Activated T-cell treated with anti-CD3 and anti-CD28 coated beads, Interleukin-2, amount 50 U/mL, for 24 hours (primary cell): ENCODE results near the gene ATP1A4.

Experiments used
- DNase-seq: peaks from one replicate; pipeline ENCODE4 v3.0.0-alpha.2; 2020
- H3K27ac Mint-ChIP-seq: 2 replicates; pipeline ENCODE4 v1.8.0; 2020; ENCODE audit warnings: mild to moderate bottlenecking, mixed read lengths
- H3K27me3 Mint-ChIP-seq: 2 replicates; pipeline ENCODE4 v1.8.0; 2020; ENCODE audit warnings: mixed read lengths
- H3K36me3 Mint-ChIP-seq: 2 replicates; pipeline ENCODE4 v1.8.0; 2020; ENCODE audit warnings: low read depth, mixed read lengths
- H3K4me1 Mint-ChIP-seq: 2 replicates; pipeline ENCODE4 v1.8.0; 2020; ENCODE audit warnings: low read depth, mixed read lengths
- H3K4me3 Mint-ChIP-seq: 2 replicates; pipeline ENCODE4 v1.8.0; 2020; ENCODE audit warnings: mild to moderate bottlenecking, moderate library complexity, mixed read lengths
- H3K9me3 Mint-ChIP-seq: 2 replicates; pipeline ENCODE4 v1.8.0; 2020; ENCODE audit warnings: mixed read lengths

ATP1A4 gene

DNA sequence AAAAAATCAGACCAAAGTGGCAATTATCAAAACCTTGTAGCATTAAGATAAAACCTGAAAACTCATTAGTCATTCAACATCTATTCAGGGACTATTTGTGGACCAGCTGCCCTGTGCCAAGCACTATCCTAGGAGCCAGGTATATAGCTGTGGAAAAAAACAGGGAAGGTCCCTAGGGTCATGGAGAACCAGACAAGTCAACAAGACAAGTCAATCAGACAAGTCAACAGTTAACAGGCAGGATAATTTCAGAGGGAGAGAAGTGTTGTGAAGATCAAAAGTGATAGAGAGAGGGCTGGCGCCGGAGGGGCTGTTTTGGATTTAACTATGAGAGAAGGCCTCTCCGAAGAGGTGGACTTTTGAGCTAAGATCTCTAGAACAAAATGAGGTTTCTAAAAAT is 3.3 kb upstream of the ATP1A4 start:
- H3K36me3 Mint-ChIP-seq = no peaks in the 10 kb centered on the region
- no peak overlapping the region for H3K27ac Mint-ChIP-seq
- no peak overlapping the region for H3K4me3 Mint-ChIP-seq
- no peaks in the 10 kb centered on the region for H3K27me3 Mint-ChIP-seq
- H3K4me1 Mint-ChIP-seq = no peaks in the 10 kb centered on the region
- H3K9me3 Mint-ChIP-seq = no peaks in the 10 kb centered on the region
- no peak for DNase-seq

DNA sequence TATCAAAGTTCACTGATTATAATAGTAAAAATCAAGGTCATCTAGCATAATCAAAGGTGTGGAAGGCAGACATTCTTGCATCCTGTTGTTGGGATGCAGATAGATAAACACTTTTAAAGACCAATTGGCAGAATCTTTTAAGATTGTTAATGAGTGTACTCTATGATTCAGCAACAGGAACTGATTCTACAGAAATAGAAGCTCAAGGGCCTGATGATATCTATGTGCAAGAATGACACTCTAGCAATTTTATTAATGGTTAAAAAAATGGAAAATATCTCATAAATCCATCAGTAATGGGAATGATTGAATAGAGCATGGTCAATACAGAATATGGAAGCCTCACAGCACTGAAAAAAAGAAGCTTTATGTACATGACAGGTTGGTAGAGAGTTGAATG is 2.2 kb upstream of the ATP1A4 start:
- no peaks in the 10 kb centered on the region for H3K27me3 Mint-ChIP-seq
- no peaks in the 10 kb centered on the region for H3K4me1 Mint-ChIP-seq
- no peaks in the 10 kb centered on the region for H3K36me3 Mint-ChIP-seq

DNA sequence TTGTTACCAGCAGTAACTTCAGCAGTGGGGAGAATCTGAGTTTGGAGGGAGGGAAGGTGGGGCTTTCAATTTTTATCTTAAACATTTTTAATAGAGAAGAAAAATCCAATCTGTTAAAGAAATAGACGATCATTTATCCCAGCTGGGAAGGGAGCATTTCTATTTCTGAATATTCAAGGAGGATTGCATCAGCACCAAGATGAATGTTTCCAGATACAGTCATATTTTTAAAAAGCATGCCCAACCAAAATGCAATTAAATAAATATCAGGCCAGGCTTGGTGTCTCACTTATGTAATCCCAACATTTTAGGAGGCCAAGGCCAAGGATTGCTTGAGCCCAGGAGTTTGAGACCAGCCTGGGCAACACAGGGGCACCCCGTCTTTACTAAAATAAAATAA is 1.7 kb upstream of the ATP1A4 start:
- Mint-ChIP-seq H3K9me3 (no peaks in the 10 kb centered on the region), H3K27me3 (no peaks in the 10 kb centered on the region), H3K27ac (no peak overlapping the region), H3K4me1 (no peaks in the 10 kb centered on the region), H3K4me3 (no peak overlapping the region), H3K36me3 (no peaks in the 10 kb centered on the region)
- no peak for DNase-seq

More for the DNA sequence above, 2.2 kb upstream of the ATP1A4 start:
- Mint-ChIP-seq H3K27ac (no peak overlapping the region), H3K9me3 (no peaks in the 10 kb centered on the region), H3K4me3 (no peak overlapping the region)
- DNase-seq = no peak

DNA sequence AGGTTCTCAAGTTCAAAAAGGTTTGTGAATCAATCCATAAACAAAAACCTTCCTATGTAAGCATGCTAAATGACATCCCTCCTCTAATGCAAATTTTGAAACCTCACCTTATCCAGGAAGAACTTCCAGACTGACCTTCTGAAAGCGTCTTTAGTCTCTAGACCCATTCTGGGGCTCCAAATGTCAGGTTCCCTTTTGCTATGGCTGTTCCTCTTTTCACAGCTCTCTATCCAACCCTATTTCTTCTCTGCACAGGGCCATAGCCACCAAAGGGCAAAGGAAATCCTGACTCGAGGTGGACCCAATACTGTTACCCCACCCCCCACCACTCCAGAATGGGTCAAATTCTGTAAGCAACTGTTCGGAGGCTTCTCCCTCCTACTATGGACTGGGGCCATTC is 3.4 kb downstream of the ATP1A4 start:
- DNase-seq = no peak
- H3K27ac Mint-ChIP-seq = no peak overlapping the region
- no peak overlapping the region for H3K4me3 Mint-ChIP-seq
- H3K36me3 Mint-ChIP-seq = no peaks in the 10 kb centered on the region
- no peaks in the 10 kb centered on the region for H3K4me1 Mint-ChIP-seq
- H3K27me3 Mint-ChIP-seq = no peaks in the 10 kb centered on the region
- no peaks in the 10 kb centered on the region for H3K9me3 Mint-ChIP-seq

DNA sequence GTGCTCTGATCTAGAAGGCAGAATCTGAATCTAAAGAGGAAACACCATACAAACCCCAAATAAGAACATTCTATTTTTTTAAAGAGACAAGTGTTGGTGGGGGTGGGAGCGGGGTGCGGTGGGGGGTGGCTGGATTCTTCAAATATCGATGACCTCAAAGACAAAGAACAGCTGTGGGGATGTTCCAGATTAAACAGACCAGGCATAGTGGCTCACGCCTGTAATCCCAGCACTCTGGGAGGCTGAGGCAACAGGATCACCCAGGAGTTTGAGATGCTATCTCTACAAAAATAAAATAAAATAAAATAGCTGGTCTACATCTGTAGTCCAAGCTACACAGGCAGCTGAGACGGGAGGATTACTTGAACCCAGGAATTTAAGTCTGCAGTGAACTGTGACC is 5.0 kb downstream of the ATP1A4 start:
- Mint-ChIP-seq H3K4me1 (no peaks in the 10 kb centered on the region), H3K36me3 (no peaks in the 10 kb centered on the region), H3K9me3 (no peaks in the 10 kb centered on the region), H3K27me3 (no peaks in the 10 kb centered on the region), H3K27ac (no peak overlapping the region), H3K4me3 (no peak overlapping the region)
- DNase-seq = no peak

DNA sequence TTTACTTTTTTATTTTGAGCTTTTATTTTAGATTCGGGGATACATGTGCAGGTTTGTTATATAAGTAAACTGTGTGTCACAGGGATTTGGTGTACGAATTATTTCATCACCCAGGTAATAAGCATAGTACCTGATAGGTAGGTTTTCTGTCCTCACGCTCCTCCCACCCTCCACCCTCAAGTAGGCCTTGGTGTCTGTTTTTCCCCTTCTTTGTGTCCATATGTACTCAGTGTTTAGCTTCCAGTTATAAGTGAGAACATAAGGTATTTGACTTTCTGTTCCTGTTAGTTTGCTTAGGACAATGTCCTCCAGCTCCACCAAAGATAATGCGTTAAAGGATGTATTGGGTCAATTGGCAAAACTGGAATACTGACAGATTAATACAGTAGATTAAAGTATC is 5.8 kb downstream of the ATP1A4 start:
- Mint-ChIP-seq H3K9me3 (no peaks in the 10 kb centered on the region), H3K27me3 (no peaks in the 10 kb centered on the region), H3K4me1 (no peaks in the 10 kb centered on the region), H3K4me3 (no peak overlapping the region), H3K36me3 (no peaks in the 10 kb centered on the region), H3K27ac (no peak overlapping the region)
- no peak for DNase-seq

DNA sequence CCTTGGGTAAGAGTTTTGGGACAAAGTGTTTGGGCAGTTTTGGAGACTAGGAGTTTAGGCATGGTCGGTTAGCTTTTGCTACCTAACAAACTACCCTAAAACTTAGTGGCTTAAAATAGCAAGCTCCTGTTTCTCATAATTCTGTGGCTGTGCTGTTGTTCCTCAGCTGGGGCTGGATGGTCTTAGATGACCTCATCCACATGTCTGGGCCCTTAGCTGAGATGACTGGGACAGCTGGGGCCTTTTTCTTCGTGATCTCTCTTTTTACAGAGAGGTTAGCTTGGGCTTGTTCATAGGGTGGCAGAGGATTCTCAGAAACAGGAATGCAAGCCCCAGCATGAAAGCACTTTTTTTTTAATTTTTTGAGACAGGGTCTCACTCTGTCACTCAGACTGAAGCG is 6.6 kb downstream of the ATP1A4 start:
- Mint-ChIP-seq H3K27ac (no peak overlapping the region), H3K27me3 (no peaks in the 10 kb centered on the region), H3K36me3 (no peaks in the 10 kb centered on the region), H3K4me1 (no peaks in the 10 kb centered on the region), H3K9me3 (no peaks in the 10 kb centered on the region), H3K4me3 (no peak overlapping the region)
- DNase-seq = no peak

DNA sequence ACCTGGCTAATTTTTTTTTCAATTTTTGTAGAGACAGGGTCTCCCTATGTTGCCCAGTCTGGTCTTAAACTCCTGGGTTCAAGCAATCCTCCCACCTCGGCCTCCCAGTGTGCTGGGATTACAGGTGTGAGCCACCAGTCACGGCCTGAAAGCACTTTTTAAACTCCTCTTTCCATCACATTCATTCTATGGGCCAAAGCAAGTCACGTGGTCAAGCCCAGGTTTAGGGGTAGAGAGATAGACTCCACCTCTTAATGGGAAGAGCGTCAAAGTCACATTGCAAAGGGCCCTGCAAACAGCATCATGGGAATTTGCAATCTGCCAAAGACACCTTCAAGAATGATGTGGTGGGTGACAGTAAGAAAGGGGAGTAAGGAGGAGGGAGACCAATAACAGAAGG is 7.1 kb downstream of the ATP1A4 start:
- no peak overlapping the region for H3K27ac Mint-ChIP-seq
- H3K4me3 Mint-ChIP-seq = no peak overlapping the region
- no peaks in the 10 kb centered on the region for H3K4me1 Mint-ChIP-seq
- H3K36me3 Mint-ChIP-seq = no peaks in the 10 kb centered on the region
- H3K9me3 Mint-ChIP-seq = no peaks in the 10 kb centered on the region
- H3K27me3 Mint-ChIP-seq = peaks cover 4% of the 10 kb centered on the region
- DNase-seq = no peak

DNA sequence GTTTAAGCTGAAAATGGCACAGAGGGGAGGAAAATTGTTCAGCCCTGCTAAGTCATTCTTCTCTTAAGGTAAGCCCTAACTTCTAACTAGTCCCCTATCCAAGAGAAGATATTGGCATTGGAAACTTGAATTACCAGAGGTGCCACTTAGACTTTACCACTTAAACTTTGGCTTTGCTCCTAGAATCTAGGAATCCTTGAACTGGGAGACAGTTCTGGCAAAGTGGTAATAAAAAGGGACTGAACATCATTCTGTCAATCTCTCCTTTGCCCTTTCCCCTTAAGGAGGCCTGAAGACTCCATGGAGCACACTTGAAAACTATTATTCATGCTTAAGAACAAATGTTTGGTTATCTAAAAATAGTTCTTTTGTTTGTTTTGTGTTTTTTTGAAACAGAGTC is 8.4 kb downstream of the ATP1A4 start:
- H3K4me3 Mint-ChIP-seq = no peak overlapping the region
- DNase-seq = no peak
- no peak overlapping the region for H3K27ac Mint-ChIP-seq
- H3K4me1 Mint-ChIP-seq = no peaks in the 10 kb centered on the region
- H3K27me3 Mint-ChIP-seq = peaks cover 6% of the 10 kb centered on the region
- H3K9me3 Mint-ChIP-seq = no peaks in the 10 kb centered on the region
- H3K36me3 Mint-ChIP-seq = no peaks in the 10 kb centered on the region

DNA sequence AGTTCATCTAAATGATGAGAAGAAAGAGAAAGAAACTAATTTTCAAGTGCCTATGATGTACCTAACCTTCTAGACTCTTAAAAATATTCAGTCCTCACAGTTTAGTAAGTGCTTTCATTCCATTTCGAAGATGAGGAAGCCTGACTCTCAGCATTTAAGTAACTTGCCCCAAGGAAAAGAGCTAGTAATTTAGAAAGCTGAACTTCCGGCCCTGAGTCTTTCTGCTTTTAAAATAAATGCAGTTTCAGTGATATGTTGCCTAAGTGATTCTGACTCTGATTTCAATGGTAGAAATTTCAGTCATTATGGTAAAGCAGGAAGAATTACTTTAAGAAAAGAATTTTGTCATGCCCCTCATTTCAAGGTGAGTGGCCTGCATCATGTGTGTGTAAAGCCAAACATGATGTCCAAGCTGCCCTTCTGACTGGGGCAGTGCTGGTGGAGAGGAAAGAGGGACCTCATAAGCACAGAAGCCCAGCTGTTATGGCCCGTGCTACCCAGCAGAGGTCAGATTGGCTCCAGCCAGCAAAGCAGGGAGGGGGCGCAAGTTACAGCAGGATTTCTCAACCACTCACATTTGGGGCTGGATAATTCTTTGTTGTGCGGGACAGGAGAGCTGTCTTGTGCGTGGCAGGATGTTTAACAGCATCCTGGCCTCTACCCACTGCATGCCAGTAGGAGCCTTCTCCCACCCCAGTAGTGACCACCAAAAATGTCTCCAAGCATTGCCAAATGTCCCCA is 10.7 kb downstream of the ATP1A4 start:
- Mint-ChIP-seq H3K27me3 (peaks cover 13% of the 10 kb centered on the region), H3K9me3 (no peaks in the 10 kb centered on the region), H3K27ac (no peak overlapping the region), H3K4me1 (peaks cover 4% of the 10 kb centered on the region), H3K4me3 (no peak overlapping the region), H3K36me3 (no peaks in the 10 kb centered on the region)
- DNase-seq = no peak

DNA sequence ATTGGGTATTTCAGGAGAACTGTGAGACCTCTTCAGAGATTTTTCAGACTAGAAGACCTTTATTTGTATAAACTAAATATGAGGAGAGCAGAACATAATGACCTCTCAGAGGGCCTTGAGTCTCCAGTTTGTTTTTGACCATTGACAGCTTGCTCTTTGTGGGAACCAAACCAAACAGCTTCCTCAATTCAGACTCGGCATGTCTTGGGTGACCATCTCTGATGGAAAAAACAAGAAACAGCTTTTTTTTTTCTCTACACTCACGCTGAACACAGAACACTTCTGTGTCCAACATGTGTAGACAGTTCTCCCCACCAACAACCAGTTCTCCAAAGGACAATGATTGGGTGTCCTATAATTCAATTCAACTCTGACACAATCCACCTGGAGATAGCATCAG is 11.5 kb downstream of the ATP1A4 start:
- H3K9me3 Mint-ChIP-seq = no peaks in the 10 kb centered on the region
- peaks cover 14% of the 10 kb centered on the region for H3K27me3 Mint-ChIP-seq
- no peak overlapping the region for H3K27ac Mint-ChIP-seq
- H3K36me3 Mint-ChIP-seq = no peaks in the 10 kb centered on the region
- DNase-seq = no peak
- peaks cover 12% of the 10 kb centered on the region for H3K4me1 Mint-ChIP-seq
- no peak overlapping the region for H3K4me3 Mint-ChIP-seq

DNA sequence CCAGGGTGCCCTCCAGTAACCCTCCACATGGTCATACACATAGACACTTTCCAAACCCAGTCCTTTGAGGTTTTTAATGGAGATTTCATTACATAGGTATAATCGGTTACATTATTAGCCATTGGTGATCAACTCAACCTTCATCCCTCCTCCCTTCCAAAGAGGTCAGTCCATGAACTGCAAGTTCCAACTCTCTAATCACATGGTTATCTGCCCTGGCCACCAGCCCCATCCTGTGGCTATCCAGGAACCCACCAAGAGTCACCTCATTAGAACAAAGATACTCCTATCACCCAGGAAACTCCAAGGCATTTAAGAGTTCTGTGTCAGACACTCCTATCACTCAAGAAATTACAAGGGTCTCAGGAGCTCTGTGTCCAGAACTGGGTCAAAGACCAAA is 12.2 kb downstream of the ATP1A4 start:
- Mint-ChIP-seq H3K4me3 (no peak overlapping the region), H3K27ac (no peak overlapping the region), H3K4me1 (peaks cover 15% of the 10 kb centered on the region), H3K9me3 (no peaks in the 10 kb centered on the region), H3K27me3 (peaks cover 15% of the 10 kb centered on the region), H3K36me3 (no peaks in the 10 kb centered on the region)
- no peak for DNase-seq

DNA sequence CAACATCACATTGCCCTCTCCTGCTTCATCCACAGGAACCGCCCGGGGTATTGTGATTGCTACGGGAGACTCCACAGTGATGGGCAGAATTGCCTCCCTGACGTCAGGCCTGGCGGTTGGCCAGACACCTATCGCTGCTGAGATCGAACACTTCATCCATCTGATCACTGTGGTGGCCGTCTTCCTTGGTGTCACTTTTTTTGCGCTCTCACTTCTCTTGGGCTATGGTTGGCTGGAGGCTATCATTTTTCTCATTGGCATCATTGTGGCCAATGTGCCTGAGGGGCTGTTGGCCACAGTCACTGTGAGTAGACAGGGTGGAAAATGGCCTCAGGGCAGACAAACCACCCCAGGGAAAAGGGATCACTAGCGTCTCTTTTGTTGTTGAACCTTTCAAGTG is 12.7 kb downstream of the ATP1A4 start:
- Mint-ChIP-seq H3K27me3 (peaks cover 15% of the 10 kb centered on the region), H3K9me3 (no peaks in the 10 kb centered on the region), H3K4me3 (no peak overlapping the region), H3K27ac (no peak overlapping the region), H3K36me3 (no peaks in the 10 kb centered on the region), H3K4me1 (peaks cover 20% of the 10 kb centered on the region)
- no peak for DNase-seq

DNA sequence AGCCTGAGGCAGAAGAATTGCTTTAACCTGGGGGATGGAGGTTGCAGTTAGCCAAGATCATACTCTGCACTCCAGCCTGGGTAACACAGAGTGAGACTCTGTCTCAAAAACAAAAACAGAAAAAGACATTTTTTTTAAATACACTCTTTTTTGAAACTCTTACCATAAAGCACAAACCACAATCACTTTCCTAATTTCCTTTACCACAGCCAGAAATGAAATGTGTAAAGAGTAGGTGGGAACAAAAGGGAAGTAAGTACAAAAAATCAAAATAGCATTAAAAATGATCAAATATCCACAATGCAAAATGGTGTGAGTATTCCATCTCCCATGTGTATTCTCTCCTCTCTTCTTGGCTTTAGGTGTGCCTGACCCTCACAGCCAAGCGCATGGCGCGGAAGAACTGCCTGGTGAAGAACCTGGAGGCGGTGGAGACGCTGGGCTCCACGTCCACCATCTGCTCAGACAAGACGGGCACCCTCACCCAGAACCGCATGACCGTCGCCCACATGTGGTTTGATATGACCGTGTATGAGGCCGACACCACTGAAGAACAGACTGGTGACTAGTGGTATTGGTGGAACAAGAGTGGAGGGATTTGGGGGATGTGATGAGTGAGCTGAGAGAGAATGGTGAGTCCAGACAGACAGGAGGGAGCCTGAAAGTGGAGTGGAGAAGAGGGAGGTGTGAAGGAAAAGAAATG is 14.9 kb downstream of the ATP1A4 start:
- peaks cover 28% of the 10 kb centered on the region for H3K4me1 Mint-ChIP-seq
- no peak for DNase-seq
- H3K9me3 Mint-ChIP-seq = no peaks in the 10 kb centered on the region
- H3K27ac Mint-ChIP-seq = no peak overlapping the region
- peaks cover 15% of the 10 kb centered on the region for H3K27me3 Mint-ChIP-seq
- H3K36me3 Mint-ChIP-seq = no peaks in the 10 kb centered on the region
- H3K4me3 Mint-ChIP-seq = no peak overlapping the region

DNA sequence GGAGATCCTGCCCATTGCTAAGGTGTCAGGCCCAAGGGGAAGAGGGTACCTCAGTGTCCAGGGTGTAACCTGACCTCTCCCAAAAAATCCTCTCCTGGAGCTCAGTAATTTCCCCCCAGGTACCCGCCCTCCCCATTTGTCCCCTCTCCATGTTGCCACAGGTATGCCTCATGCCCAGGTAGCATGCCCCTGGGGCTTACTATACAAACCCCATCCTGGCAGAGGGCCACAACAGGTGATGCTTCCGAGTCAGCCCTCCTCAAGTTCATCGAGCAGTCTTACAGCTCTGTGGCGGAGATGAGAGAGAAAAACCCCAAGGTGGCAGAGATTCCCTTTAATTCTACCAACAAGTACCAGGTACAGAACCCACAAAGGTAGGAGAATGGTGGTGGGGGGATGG is 15.7 kb downstream of the ATP1A4 start:
- no peak for DNase-seq
- H3K36me3 Mint-ChIP-seq = no peaks in the 10 kb centered on the region
- peaks cover 28% of the 10 kb centered on the region for H3K4me1 Mint-ChIP-seq
- peaks cover 17% of the 10 kb centered on the region for H3K27me3 Mint-ChIP-seq
- H3K4me3 Mint-ChIP-seq = no peak overlapping the region
- no peaks in the 10 kb centered on the region for H3K9me3 Mint-ChIP-seq
- H3K27ac Mint-ChIP-seq = no peak overlapping the region
